ENCODE data around the gene IL25.

GRCh38 chr14:23339506-23340268 is 32.9 kb upstream of the IL25 start:
- TF ChIP-seq ZC3H10 (CRISPR knock-in tag; IDR thresholded peaks at IDR 0.05) (no peak), TOX (CRISPR knock-in tag; IDR thresholded peaks at IDR 0.05; ENCODE audit: borderline replicate concordance) (no peak), ISL1 (CRISPR knock-in tag; IDR thresholded peaks at IDR 0.05) (no peak)
